Colonic mucosa (tissue), 4 donors: Measurements from ENCODE around the gene N4BP2. TPM values are rescaled to one million over a fixed set of nuclear protein-coding genes. Genes with fewer than 3 reads are reported as not detected.
"Not testable (repeated sequence)": the region's sequence is repeated elsewhere in the genome, so short reads cannot be mapped to it uniquely, and the experiment has no call there.

Source experiments
- DNase-seq: peaks from one replicate; pipeline ENCODE4 v3.0.0-alpha.2; 2020
- H3K27ac ChIP-seq: fragments of 200-600 bp; one replicate; pipeline ENCODE4 v1.8.0; 2021
- H3K27me3 ChIP-seq: fragments of 200-600 bp; one replicate; pipeline ENCODE4 v1.8.0; 2021
- H3K36me3 ChIP-seq: fragments of 200-600 bp; one replicate; pipeline ENCODE4 v1.8.0; 2021
- H3K4me1 ChIP-seq: fragments of 200-600 bp; one replicate; pipeline ENCODE4 v1.8.0; 2021; ENCODE audit warnings: mild to moderate bottlenecking
- H3K4me3 ChIP-seq: fragments of 200-600 bp; one replicate; pipeline ENCODE4 v1.8.0; 2021
- H3K9ac ChIP-seq, 2 donors: one replicate each; pipeline ENCODE4 v1.7.0; 2013; ENCODE audit warnings: control low read depth in 2 of 2, low read depth in 2 of 2, low read length in 2 of 2
- H3K9me3 ChIP-seq: fragments of 200-600 bp; one replicate; pipeline ENCODE4 v1.8.0; 2021
- intact Hi-C: fragments of 100-400 bp; cut with DNase I; formaldehyde crosslinking; loops from one replicate; pipeline ENCODE4 v1.14.1; 2022
- total RNA-seq, 2 donors: library from RNA; stranded (reverse); fragmentation: NEBNext Ultra II Directional in 1 of 2; extraction: Animal tissue kit (Norgen Biotek cat#: 25700) in 1 of 2; gene quantifications; one replicate each; pipeline ENCODE4 v1.2.1, GENCODE V29; 2021
- TF ChIP-seq, protein P1 (sequence below): fragments of 200-600 bp; IDR thresholded peaks from one replicate; pipeline ENCODE4 v1.8.0; 2022; ENCODE audit warnings: antibody characterized with exemption, mild to moderate bottlenecking
- donor health status: healthy.
- donor health status: DM: no; HTN: no; CAD: no.
- donor health status: DM: no; HTN: no; CAD: no.

N4BP2 gene
- total RNA-seq, 2 donors from 2014 or later: 5.1 to 7.5 TPM

DNA sequence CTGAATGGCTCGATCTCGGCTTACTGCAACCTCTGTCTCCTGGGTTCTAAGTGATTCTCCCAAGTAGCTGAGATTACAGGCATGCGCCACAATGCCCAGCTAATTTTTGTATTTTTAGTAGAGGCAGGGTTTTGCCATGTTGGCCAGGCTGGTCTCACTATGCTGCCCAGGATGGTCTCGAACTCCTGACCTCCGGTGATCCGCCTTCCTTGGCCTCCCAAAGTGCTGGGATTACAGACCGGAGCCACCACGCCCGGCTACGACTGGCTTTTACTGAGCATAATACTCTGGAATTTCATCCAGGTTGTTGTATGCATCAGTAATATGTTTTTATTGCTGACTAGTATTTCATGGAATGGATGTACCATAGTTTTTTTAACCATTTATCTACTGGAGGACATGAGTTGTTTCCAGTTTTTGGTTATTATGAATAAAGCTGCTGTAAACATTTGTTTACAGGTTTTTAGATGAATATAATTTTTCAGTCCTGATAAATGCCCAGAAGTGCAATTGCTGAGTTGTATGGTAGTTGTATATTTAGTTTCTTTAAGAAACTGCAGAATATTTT, 31.2 kb downstream of the N4BP2 start:
- H3K4me3 ChIP-seq: no peak overlapping the region
- no peaks in the 10 kb centered on the region for H3K4me1 ChIP-seq
- no peaks in the 10 kb centered on the region for H3K36me3 ChIP-seq
- H3K9ac ChIP-seq: no peak overlapping the region
- intact Hi-C loops: no loop called here
- H3K27ac ChIP-seq: no peak overlapping the region
- DNase-seq: no peak
- no peaks in the 10 kb centered on the region for H3K9me3 ChIP-seq
- TF ChIP-seq, protein P1, sequence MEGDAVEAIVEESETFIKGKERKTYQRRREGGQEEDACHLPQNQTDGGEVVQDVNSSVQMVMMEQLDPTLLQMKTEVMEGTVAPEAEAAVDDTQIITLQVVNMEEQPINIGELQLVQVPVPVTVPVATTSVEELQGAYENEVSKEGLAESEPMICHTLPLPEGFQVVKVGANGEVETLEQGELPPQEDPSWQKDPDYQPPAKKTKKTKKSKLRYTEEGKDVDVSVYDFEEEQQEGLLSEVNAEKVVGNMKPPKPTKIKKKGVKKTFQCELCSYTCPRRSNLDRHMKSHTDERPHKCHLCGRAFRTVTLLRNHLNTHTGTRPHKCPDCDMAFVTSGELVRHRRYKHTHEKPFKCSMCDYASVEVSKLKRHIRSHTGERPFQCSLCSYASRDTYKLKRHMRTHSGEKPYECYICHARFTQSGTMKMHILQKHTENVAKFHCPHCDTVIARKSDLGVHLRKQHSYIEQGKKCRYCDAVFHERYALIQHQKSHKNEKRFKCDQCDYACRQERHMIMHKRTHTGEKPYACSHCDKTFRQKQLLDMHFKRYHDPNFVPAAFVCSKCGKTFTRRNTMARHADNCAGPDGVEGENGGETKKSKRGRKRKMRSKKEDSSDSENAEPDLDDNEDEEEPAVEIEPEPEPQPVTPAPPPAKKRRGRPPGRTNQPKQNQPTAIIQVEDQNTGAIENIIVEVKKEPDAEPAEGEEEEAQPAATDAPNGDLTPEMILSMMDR: no peak
- no peaks in the 10 kb centered on the region for H3K27me3 ChIP-seq

DNA sequence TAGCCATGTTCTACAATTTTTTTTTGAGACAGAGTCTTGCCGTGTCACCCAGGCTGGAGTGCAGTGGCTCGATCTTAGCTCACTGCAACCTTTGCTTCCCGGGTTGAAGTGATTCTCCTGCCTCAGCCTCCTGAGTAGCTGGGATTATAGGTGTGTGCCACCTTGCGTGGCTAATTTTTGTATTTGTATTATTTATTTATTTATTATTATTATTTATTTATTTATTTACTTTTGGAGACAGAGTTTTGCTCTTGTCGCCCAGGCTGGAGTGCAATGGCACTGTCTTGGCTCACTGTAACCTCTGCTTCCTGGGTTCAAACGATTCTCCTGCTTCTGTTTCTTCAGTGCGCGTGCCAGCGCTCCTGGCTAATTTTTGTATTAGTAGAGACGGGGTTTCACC, 36.8 kb downstream of the N4BP2 start:
- intact Hi-C loops, DNase-seq, H3K36me3 ChIP-seq, H3K4me3 ChIP-seq, H3K4me1 ChIP-seq, H3K9me3 ChIP-seq, H3K27ac ChIP-seq, H3K27me3 ChIP-seq, H3K9ac ChIP-seq: not testable (repeated sequence)

DNA sequence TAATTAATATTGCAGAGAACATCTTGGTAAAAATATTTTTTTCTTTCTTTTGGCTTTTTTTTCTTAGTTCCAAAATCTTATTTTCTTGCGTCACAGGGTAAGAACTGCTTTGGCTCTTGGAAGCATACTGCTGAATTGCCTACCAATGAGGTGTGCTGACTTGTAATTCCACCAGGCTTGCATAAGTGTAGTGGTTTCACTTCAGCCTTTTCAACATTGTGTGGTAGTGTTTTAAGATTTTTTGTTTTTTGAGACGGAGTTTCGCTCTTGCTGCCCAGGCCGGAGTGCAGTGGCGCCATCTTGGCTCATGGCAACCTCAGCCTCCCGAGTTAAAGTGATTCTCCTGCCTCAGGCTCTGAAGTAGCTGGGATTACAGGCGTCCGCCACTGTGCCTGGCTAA, 42.4 kb downstream of the N4BP2 start:
- H3K27ac ChIP-seq: no peak overlapping the region
- no peak overlapping the region for H3K9ac ChIP-seq
- H3K27me3 ChIP-seq: no peaks in the 10 kb centered on the region
- intact Hi-C loops: no loop called here
- TF ChIP-seq, protein P1: no peak
- H3K4me3 ChIP-seq: no peak overlapping the region
- no peak for DNase-seq
- H3K4me1 ChIP-seq: no peaks in the 10 kb centered on the region
- H3K36me3 ChIP-seq: no peaks in the 10 kb centered on the region
- no peaks in the 10 kb centered on the region for H3K9me3 ChIP-seq

- DNase-seq, H3K4me1 ChIP-seq, H3K9ac ChIP-seq, H3K4me3 ChIP-seq, H3K27ac ChIP-seq, H3K36me3 ChIP-seq, H3K9me3 ChIP-seq, intact Hi-C loops, H3K27me3 ChIP-seq: not testable (repeated sequence)
These were observed 50.5 kb downstream of the N4BP2 start for GRCh38 chr4:40107150-40107549.

- no peak for DNase-seq
- H3K27me3 ChIP-seq: no peaks in the 10 kb centered on the region
- H3K9ac ChIP-seq: no peak overlapping the region
- H3K9me3 ChIP-seq: no peaks in the 10 kb centered on the region
- H3K27ac ChIP-seq: no peak overlapping the region
- TF ChIP-seq, protein P1: no peak
- intact Hi-C loops: no loop called here
- H3K36me3 ChIP-seq: no peaks in the 10 kb centered on the region
- H3K4me3 ChIP-seq: no peak overlapping the region
- H3K4me1 ChIP-seq: no peaks in the 10 kb centered on the region
These were observed 55.6 kb downstream of the N4BP2 start for GRCh38 chr4:40112027-40112792.

GRCh38 chr4:40114206-40114605, 57.6 kb downstream of the N4BP2 start:
- no peak for DNase-seq
- H3K27ac ChIP-seq: no peak overlapping the region
- H3K36me3 ChIP-seq: no peaks in the 10 kb centered on the region
- H3K27me3 ChIP-seq: no peaks in the 10 kb centered on the region
- no peaks in the 10 kb centered on the region for H3K9me3 ChIP-seq
- H3K4me3 ChIP-seq: no peak overlapping the region
- intact Hi-C loops: no loop called here
- TF ChIP-seq, protein P1: no peak
- no peaks in the 10 kb centered on the region for H3K4me1 ChIP-seq
- H3K9ac ChIP-seq: no peak overlapping the region
